ENCODE measurements around the gene ALDH18A1.

The ALDH18A1 gene

DNA sequence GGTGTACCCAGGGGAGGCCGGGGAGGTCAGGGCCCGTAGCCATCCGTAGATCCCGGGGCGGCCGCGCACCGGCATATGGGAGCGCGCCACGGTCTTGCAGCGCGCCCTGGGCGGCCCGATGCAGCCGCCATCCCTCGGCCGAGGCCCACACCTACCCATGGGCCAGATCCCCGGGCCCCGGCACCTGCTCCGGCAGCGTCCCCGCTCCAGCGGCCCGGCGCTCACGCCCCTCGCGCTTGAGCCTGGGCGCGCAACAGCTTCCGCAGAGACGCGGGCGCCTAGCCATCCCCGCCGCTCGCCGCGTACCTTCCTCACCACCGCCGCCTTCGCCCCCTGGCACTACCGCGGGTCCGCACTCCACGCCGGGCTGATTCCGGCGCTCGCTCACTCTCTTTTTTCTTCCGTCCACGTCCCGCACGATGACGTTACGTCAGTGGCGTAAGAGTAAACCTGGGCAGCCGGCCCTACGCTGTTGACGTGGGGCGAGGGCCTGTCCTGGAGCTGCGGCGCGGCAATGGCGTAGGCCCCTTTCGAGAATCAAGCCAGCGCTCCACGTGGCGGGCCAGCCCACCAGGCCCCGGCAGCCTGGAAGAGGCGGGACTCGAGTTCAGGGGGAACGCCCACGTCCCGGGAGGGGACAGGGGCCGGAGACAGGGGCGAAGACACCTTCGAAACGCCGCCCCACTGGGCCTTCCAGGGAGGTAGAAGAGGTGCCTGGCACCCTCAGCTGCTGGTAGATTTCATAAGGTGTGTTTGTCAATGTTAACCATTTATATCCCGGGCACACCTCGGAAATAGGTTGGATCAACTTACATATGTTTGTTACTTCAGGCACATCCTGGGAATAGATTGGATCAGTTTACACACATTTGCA is at the start of gene ALDH18A1:
ALDH18A1 (minus strand) TSS at position 421 of the 874 bp plus-strand sequence. CDS start 3,334 bp downstream, outside the sequence.
- no peaks in the 10 kb centered on the region for H3K9me3 ChIP-seq (ENCODE audit: control insufficient read depth, insufficient read depth, low read depth, low read length)
- peaks cover 21% of the 10 kb centered on the region for H3K36me3 ChIP-seq (ENCODE audit: control insufficient read depth, insufficient read depth, low read length)
- peak within 1 kb of the TSS; percentile 57; the same call in 1 of the 2 replicates for H3K27ac ChIP-seq (ENCODE audit: low read depth, low read length)

DNA sequence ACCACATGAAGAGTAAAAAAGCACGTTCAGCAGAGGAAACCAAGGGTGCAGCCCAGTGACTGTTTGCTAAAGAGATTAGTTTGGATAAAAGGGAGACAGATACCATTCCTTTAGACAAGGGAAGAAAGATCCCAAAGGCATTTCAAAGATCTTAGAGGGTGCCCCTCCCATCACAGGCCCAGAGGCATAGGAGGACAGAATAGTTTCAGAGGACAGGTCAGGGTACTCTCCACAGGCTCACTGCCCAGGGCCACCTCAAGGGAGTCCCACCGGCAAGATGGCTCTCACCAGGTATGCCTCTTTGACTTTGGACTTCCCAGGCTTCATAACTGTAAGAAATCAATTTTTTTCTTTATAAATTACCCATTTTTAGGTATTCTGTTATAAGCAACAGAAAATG is 41.9 kb upstream of the ALDH18A1 start:
- no peak overlapping the region for H3K9ac ChIP-seq (ENCODE audit: low read length)
- H3K4me3 ChIP-seq (ENCODE audit: low read depth, low read length) = no peak overlapping the region
- H3K27me3 ChIP-seq (ENCODE audit: control insufficient read depth, insufficient read depth, low read length) = no peaks in the 10 kb centered on the region
- H3K4me1 ChIP-seq (ENCODE audit: control insufficient read depth, insufficient read depth, low read length) = no peaks in the 10 kb centered on the region
- peaks cover 14% of the 10 kb centered on the region for H3K9me3 ChIP-seq (ENCODE audit: control insufficient read depth, insufficient read depth, low read depth, low read length)
- H3K27ac ChIP-seq (ENCODE audit: low read depth, low read length) = no peak overlapping the region
- no peaks in the 10 kb centered on the region for H3K36me3 ChIP-seq (ENCODE audit: control insufficient read depth, insufficient read depth, low read length)

More for the DNA sequence above, at the start of gene ALDH18A1:
- H3K4me1 ChIP-seq (ENCODE audit: control insufficient read depth, insufficient read depth, low read length) = 0 out of 2 replicates have a peak, but pooled peaks cover 11% of the 10 kb centered on the region
- peak within 1 kb of the TSS; percentile 91 for H3K4me3 ChIP-seq (ENCODE audit: low read depth, low read length)
- no peaks in the 10 kb centered on the region for H3K27me3 ChIP-seq (ENCODE audit: control insufficient read depth, insufficient read depth, low read length)
- peak within 1 kb of the TSS; percentile 91 for H3K9ac ChIP-seq (ENCODE audit: low read length)

DNA sequence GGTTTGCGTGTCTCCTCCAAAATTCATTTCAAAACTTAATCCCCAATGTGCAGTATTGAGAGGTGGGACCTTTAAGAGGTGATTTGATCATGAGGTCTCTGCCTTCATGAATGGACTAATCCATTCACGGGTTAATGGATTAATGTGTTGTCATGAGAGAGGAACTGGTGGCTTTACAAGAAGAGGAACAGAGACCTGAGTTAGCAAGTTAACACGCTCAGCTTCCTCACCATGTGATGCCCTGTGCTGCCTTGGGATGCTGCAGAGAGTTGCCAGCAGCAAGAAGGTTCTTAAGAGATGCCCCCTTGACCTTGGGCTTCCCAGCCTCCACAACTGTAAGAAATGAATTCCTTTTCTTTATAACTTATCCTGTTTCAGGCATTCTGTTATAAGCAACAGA is 40.9 kb upstream of the ALDH18A1 start:
- no peak overlapping the region for H3K27ac ChIP-seq (ENCODE audit: low read depth, low read length)
- H3K4me3 ChIP-seq (ENCODE audit: low read depth, low read length) = no peak overlapping the region
- no peaks in the 10 kb centered on the region for H3K27me3 ChIP-seq (ENCODE audit: control insufficient read depth, insufficient read depth, low read length)
- H3K9me3 ChIP-seq (ENCODE audit: control insufficient read depth, insufficient read depth, low read depth, low read length) = peaks cover 14% of the 10 kb centered on the region
- H3K9ac ChIP-seq (ENCODE audit: low read length) = no peak overlapping the region
- no peaks in the 10 kb centered on the region for H3K4me1 ChIP-seq (ENCODE audit: control insufficient read depth, insufficient read depth, low read length)
- H3K36me3 ChIP-seq (ENCODE audit: control insufficient read depth, insufficient read depth, low read length) = no peaks in the 10 kb centered on the region

DNA sequence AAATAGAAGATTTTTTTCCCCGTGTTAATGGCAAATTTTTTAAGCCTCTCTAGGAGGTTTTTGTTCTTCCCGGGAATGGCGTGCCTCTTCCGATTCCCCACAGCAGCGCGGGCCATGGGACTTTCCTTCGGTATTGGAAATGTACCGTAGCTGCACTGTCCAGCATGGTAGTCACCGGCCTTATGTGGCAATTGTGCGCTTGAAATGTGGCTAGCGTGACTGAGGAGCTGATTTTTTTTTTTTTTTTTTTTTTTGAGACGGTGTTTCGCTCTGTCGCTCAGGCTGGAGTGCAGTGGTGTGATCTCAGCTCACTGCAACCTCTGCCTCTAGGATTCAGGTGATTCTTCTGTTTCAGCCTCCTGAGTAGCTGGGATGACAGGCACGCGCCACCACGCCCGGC is 38.2 kb upstream of the ALDH18A1 start:
- Histone ChIP-seq H3K4me3 (ENCODE audit: low read depth, low read length) (no peak overlapping the region), H3K4me1 (ENCODE audit: control insufficient read depth, insufficient read depth, low read length) (no peaks in the 10 kb centered on the region), H3K27ac (ENCODE audit: low read depth, low read length) (no peak overlapping the region), H3K9ac (ENCODE audit: low read length) (no peak overlapping the region), H3K36me3 (ENCODE audit: control insufficient read depth, insufficient read depth, low read length) (peaks cover 21% of the 10 kb centered on the region), H3K9me3 (ENCODE audit: control insufficient read depth, insufficient read depth, low read depth, low read length) (peaks cover 14% of the 10 kb centered on the region), H3K27me3 (ENCODE audit: control insufficient read depth, insufficient read depth, low read length) (no peaks in the 10 kb centered on the region)

DNA sequence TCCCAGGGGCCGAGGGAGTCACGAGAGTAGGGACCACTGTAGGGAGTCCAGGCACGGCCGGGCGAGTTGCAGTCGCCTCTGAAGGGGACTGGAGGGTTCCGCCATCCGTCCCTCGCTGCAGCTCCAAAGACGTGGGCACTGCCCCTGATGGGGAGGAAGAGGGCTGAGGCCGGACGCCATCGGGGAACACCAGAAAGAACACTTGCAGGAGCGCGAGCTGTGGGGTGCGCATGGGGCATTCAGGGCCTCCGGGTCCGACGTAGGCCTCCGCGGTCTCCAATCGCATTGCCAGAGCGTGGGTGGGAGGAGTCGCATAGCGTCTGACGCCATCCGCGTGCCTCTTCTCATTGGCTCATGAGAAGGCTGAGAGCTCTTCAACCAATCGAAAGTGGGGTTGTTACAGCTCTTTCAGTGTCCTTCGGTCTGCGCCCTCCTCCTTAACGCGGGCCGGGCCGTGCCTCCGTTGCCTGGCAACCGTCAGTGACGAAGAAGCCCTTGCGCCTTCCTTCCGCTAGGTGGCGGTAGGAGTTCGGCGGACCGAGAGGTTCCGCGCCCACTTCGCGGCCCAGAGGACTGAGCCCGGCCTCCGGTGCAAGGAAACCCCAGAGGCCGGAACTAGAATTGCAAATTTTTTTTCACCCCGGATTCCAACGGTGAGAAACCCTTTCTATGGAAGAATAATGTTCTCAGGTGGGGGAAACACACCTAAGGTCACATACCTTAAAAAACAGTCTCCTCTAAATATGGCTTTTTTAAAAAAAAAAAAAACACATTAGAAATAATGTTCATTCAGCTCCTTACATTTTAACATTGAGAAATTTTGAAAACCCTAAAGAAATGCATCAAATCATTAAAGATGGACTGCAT is 37.4 kb upstream of the ALDH18A1 start, which contains the start of gene TCTN3:
TCTN3 (minus strand) TSS at position 260 of the 867 bp plus-strand sequence; CDS start at position 232, 28 bp downstream.
- peak within 1 kb of the TSS; percentile 90 for H3K9ac ChIP-seq (ENCODE audit: low read length)
- H3K36me3 ChIP-seq (ENCODE audit: control insufficient read depth, insufficient read depth, low read length) = peaks cover 29% of the 10 kb centered on the region
- H3K4me1 ChIP-seq (ENCODE audit: control insufficient read depth, insufficient read depth, low read length) = no peaks in the 10 kb centered on the region
- no peaks in the 10 kb centered on the region for H3K27me3 ChIP-seq (ENCODE audit: control insufficient read depth, insufficient read depth, low read length)
- peak within 1 kb of the TSS; percentile 49; the same call in 1 of the 2 replicates for H3K27ac ChIP-seq (ENCODE audit: low read depth, low read length)
- H3K9me3 ChIP-seq (ENCODE audit: control insufficient read depth, insufficient read depth, low read depth, low read length) = peaks cover 14% of the 10 kb centered on the region
- peak within 1 kb of the TSS; percentile 93 for H3K4me3 ChIP-seq (ENCODE audit: low read depth, low read length)

DNA sequence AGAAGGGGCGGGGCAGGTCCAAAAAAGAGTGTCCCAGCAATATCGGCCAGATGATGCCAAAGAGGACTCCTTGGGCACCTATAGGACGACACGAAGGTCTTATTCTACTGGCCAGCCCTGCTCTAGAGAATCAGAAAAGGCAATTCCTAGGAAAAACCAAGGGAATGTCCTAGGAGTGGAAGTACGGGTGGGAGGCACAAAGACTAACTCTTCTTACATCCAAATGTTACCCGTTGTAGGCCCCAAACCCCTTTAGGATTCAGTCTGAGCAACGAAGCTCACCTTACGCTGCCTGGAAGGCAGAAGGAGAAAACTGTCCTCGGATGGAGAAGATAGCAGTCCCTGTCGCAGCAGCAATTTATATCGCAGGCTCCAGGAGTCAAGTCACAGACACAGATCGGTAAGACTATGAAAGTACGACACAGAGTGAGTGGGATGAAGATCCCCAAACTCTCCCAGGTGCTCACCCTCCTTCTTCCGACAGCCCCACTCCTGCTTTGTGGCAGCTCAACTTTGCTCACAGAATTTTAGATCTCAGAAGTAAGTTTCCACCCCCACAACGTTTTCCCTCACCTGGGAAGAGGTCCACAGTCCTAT is 36.7 kb upstream of the ALDH18A1 start:
- H3K27ac ChIP-seq (ENCODE audit: low read depth, low read length) = peak overlapping the region; percentile 49; the same call in 1 of the 2 replicates
- H3K36me3 ChIP-seq (ENCODE audit: control insufficient read depth, insufficient read depth, low read length) = peaks cover 35% of the 10 kb centered on the region

DNA sequence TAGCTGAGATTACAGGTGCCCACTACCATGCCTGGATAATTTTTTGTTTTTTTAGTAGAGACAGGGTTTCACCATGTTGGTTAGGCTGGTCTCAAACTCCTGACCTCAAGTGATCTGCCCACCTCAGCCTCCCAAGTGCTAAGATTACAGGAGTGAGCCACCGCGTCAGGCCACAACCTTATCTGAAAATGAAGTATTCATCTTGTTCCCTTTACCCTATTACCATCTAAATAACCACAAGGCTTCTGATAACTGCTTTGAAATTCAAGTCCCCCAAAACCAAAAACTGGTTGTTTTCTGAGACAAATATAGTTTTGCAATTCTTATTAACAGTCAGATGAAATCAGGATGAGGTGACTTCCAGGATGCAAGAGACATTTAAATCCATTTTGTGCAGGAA is 34.8 kb upstream of the ALDH18A1 start:
- H3K9me3 ChIP-seq (ENCODE audit: control insufficient read depth, insufficient read depth, low read depth, low read length) = no peaks in the 10 kb centered on the region
- no peak overlapping the region for H3K27ac ChIP-seq (ENCODE audit: low read depth, low read length)
- H3K27me3 ChIP-seq (ENCODE audit: control insufficient read depth, insufficient read depth, low read length) = no peaks in the 10 kb centered on the region
- H3K36me3 ChIP-seq (ENCODE audit: control insufficient read depth, insufficient read depth, low read length) = peaks cover 50% of the 10 kb centered on the region
- H3K4me3 ChIP-seq (ENCODE audit: low read depth, low read length) = no peak overlapping the region
- no peak overlapping the region for H3K9ac ChIP-seq (ENCODE audit: low read length)
- no peaks in the 10 kb centered on the region for H3K4me1 ChIP-seq (ENCODE audit: control insufficient read depth, insufficient read depth, low read length)

More for the DNA sequence above, 36.7 kb upstream of the ALDH18A1 start:
- peaks cover 8% of the 10 kb centered on the region for H3K9me3 ChIP-seq (ENCODE audit: control insufficient read depth, insufficient read depth, low read depth, low read length)
- peak overlapping the region; percentile 93 for H3K4me3 ChIP-seq (ENCODE audit: low read depth, low read length)
- peak overlapping the region; percentile 90 for H3K9ac ChIP-seq (ENCODE audit: low read length)
- no peaks in the 10 kb centered on the region for H3K4me1 ChIP-seq (ENCODE audit: control insufficient read depth, insufficient read depth, low read length)
- no peaks in the 10 kb centered on the region for H3K27me3 ChIP-seq (ENCODE audit: control insufficient read depth, insufficient read depth, low read length)

DNA sequence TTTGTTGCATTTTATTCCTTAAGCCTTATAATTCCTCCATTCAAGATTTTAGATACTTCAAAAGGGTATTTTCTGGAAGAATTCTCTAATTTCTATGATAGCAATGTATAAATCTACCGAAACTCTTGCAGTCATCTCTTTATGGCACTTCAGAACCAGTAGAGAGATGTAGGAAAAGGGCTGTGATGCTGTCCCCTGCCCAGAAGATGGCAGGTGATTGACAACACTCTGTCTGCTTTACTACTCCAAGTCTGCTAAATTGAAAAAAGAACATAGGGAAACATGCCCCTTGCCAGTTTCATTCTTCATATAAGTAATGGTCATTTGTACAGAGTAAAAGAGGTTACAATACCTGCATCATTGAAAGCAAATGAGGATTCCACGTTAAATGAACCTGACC is 32.1 kb upstream of the ALDH18A1 start:
- peaks cover 76% of the 10 kb centered on the region for H3K36me3 ChIP-seq (ENCODE audit: control insufficient read depth, insufficient read depth, low read length)
- H3K27ac ChIP-seq (ENCODE audit: low read depth, low read length) = no peak overlapping the region
- no peak overlapping the region for H3K9ac ChIP-seq (ENCODE audit: low read length)
- H3K27me3 ChIP-seq (ENCODE audit: control insufficient read depth, insufficient read depth, low read length) = no peaks in the 10 kb centered on the region
- no peak overlapping the region for H3K4me3 ChIP-seq (ENCODE audit: low read depth, low read length)
- no peaks in the 10 kb centered on the region for H3K9me3 ChIP-seq (ENCODE audit: control insufficient read depth, insufficient read depth, low read depth, low read length)
- no peaks in the 10 kb centered on the region for H3K4me1 ChIP-seq (ENCODE audit: control insufficient read depth, insufficient read depth, low read length)

DNA sequence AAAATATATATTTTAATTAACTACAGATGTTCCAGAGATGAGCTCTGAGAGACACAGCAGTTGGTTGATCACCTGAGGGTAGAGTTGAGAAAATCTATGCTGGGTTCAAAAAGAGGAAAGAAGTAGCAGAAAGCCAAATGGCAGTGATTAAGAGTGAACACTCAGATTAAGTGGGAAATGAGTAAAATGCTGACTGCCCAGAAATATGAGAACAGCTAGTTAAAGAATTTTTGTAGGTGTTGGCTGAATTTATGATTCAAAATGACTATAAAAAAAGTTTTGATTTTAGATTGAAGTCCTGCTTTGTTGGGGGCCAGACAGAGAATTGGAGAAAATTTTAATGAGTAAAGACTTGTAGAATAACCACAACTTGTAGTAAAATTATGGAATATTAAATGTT is 27.5 kb upstream of the ALDH18A1 start:
- Histone ChIP-seq H3K4me3 (ENCODE audit: low read depth, low read length) (no peak overlapping the region), H3K27me3 (ENCODE audit: control insufficient read depth, insufficient read depth, low read length) (no peaks in the 10 kb centered on the region), H3K4me1 (ENCODE audit: control insufficient read depth, insufficient read depth, low read length) (no peaks in the 10 kb centered on the region), H3K9ac (ENCODE audit: low read length) (no peak overlapping the region), H3K27ac (ENCODE audit: low read depth, low read length) (no peak overlapping the region), H3K9me3 (ENCODE audit: control insufficient read depth, insufficient read depth, low read depth, low read length) (no peaks in the 10 kb centered on the region), H3K36me3 (ENCODE audit: control insufficient read depth, insufficient read depth, low read length) (peaks cover 85% of the 10 kb centered on the region)

DNA sequence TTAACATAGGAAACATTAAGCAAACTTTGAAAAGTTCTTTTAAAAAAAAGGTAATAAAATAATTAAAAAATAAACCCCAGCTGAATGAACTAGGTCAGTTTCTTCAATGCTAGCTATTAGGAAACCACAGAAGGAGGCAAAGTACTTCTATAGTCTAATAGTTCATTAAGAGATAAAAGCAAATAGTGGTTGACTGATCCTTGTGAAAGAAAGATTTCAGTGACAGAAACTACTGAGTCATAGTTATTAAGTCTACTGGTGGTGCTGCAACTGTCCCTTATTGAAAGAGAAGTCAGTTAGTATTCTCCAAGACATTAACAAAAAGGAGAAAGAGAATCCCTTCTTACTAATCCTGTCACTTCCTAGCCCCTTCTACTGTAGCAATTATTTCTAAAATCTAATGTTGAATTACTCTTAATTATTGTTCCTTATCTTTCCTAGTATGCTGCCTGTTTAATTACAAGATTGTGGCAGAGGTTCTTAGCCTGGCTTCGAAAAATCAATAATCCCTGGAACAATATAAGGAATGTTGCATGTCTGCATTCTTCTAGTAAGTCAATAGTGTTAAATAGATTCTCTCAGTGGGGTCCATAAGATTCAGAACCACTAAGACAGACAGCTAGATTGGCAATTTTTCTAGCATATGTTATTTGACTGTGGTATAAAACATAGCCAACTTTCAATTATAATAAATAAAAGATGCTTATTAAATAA is 19.0 kb upstream of the ALDH18A1 start:
- H3K27ac ChIP-seq (ENCODE audit: low read depth, low read length) = no peak overlapping the region
- H3K4me1 ChIP-seq (ENCODE audit: control insufficient read depth, insufficient read depth, low read length) = no peaks in the 10 kb centered on the region
- H3K9ac ChIP-seq (ENCODE audit: low read length) = no peak overlapping the region
- H3K9me3 ChIP-seq (ENCODE audit: control insufficient read depth, insufficient read depth, low read depth, low read length) = no peaks in the 10 kb centered on the region
- no peak overlapping the region for H3K4me3 ChIP-seq (ENCODE audit: low read depth, low read length)
- H3K36me3 ChIP-seq (ENCODE audit: control insufficient read depth, insufficient read depth, low read length) = peaks cover 67% of the 10 kb centered on the region
- no peaks in the 10 kb centered on the region for H3K27me3 ChIP-seq (ENCODE audit: control insufficient read depth, insufficient read depth, low read length)
